CD4-positive, alpha-beta T cell treated with Interleukin-21 for 1 hour (primary cell): Measurements from ENCODE around the gene TWSG1.
"Not testable (repeated sequence)": the region's sequence is repeated elsewhere in the genome, so short reads cannot be mapped to it uniquely, and the experiment has no call there.

ENCODE experiments used
- DNase-seq: peaks from one replicate; pipeline ENCODE4 v3.0.0-alpha.2; 2020

Gene TWSG1

GRCh38 chr18:9428862-9429661 lies 94.5 kb downstream of the TWSG1 start:
- DNase-seq: no peak

DNA sequence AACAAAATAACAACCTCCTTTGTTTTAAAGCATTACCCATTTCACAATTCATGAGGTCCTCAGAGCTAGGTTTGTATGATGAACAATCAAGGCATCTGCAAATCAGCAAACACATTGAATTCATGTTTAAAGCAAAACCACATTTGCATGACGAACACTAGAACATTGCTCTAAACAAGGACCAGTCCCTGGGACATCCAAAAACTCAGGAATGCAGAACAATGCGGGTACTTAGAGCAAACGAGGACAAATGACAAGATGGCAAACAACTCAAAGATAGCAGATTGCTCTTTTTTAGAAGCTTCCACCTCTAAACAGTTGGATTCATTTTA lies 95.1 kb downstream of the TWSG1 start:
- no peak for DNase-seq

GRCh38 chr18:9430315-9430714 lies 95.7 kb downstream of the TWSG1 start:
- DNase-seq: not testable (repeated sequence)

DNA sequence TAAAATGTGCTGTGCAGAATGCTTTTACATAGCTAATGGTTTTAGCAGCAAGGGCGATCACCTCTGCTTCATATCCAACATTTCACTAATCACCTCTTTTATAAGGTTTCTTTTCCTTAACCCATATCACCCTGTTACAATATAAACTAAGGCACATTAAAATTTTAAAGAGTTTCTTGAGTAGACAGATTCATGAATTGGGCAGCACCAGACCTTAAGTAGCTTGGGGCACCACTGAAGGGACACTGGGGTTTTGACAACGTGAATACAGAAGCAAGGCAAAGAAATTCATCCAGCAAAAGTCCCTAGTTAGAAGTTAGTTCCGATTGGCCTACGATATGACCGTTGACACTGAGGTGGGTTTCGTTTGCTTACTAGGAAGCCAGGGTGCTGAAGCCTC lies 96.7 kb downstream of the TWSG1 start:
- DNase-seq: no peak

- not testable (repeated sequence) for DNase-seq
These were observed 98.5 kb downstream of the TWSG1 start for GRCh38 chr18:9433122-9433521.

GRCh38 chr18:9433671-9434121 lies 99.1 kb downstream of the TWSG1 start:
- DNase-seq: no peak

- no peak for DNase-seq
These were observed 99.6 kb downstream of the TWSG1 start for GRCh38 chr18:9434122-9434701.

GRCh38 chr18:9435041-9435440 lies 100.5 kb downstream of the TWSG1 start:
- no peak for DNase-seq

DNA sequence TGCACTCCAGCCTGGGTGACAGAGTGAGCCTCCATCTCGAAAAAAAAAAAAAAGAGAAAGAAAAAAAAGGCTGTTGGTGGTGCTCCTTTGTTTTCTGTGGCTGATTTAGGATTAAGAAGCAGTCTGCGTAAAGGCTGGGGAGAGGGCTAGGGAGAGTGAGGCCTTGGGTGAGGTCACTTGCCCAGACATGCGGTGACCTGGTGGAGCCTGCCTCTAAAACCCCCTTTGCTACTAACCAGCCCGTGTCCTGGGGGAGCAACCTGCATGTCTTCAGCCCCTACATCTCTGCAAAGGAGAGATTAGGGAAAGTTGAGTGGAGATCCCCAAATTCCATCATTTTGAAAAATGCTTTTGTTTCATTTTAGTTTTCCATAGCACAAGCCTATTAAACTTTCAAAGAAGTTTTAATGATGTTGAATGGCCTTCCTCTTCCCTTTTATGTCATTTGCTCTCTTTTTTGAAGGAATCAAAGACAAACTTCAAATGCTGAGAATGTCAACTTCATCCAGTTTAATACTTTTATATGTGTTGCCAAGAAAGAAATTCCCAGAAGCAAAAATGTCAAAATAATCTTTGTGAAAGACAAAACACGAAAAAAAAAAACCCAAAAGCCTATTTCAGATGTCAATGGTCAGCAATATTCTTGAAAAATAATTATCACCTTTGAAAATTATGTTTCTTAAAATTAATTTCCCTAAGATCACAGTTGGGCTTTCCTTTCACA lies 101.8 kb downstream of the TWSG1 start:
- no peak for DNase-seq

GRCh38 chr18:9437021-9437437 lies 102.5 kb downstream of the TWSG1 start:
- no peak for DNase-seq

- DNase-seq: no peak
These were observed 103.1 kb downstream of the TWSG1 start for GRCh38 chr18:9437672-9438071.

- no peak for DNase-seq
These were observed 106.5 kb downstream of the TWSG1 start for GRCh38 chr18:9441061-9441460.

- DNase-seq: no peak
These were observed 110.0 kb downstream of the TWSG1 start for GRCh38 chr18:9444549-9444948.

DNA sequence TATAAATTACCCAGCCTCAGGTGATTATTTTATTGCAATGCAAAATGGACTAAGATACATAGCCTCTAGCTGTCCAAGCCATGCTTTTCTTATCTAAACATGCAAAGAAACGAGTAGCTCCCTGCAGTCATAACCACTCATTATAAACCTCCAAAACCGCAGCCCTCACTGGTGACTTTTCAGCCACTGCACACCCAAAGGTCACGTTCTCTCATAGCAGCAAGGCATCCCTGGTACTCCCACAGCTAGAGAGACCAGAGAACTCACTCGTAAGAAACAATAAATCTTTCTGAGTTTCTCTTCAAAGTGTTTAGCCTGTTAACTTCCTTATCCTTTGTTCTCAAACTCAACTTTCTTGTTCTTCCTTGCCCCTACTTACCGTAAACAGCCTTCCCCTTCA lies 112.3 kb downstream of the TWSG1 start:
- DNase-seq: no peak

DNA sequence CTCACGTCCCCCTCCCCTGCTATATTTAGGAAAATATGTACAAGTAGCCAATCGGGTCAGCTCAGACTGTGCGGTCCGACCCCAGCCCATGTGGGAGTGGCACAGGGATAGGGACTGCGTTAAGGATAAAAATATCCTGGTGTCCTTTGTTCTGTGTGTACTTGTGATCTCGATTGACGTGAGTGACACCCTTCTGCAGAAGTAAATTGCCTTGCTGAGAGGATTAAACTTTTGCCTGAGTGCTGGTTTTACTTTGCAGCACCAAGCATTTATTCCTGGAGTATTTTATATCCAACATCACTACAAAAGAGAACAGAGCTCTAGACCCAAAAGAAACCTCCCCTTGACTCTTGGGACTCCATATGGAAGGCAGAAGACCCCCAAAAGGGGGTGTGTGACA lies 112.8 kb downstream of the TWSG1 start:
- no peak for DNase-seq

DNA sequence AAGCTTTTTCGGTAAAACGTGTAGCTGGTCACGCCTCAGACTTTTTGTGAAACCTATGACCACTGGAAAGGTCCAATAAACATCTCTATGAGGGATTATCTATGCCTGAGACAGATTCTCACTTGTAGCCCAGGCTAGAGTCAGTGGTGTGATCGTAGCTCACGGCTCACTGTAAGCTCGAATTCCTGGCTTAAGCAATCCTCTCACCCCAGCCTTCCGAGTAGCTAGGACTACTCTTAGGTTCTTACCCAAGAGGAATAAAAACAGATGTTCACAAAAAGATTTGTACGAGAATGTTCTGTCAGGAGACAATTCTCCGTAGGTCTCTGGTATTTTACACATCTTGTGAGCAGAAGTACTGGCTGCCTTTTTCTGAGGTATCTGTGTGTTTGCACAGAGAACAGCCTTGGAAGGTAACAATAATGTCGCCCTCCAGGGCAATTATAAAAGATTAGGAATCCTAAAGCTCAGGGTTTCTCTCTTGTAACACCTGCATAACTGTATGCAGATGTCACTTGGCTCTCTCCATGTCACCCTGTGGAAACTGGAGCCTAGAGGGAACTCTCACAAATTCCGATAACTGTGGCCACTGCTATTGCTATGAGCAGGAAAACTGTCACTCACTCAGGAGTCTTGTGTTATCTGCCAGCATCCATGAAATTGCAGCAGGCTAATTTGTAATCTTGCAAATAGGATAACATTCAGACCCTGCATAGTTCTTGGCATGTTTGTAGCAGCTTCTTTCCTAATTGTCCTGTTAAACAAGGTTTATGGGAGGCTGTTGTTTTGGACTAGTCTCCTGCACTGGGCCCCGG lies 115.2 kb downstream of the TWSG1 start:
- DNase-seq: no peak

DNA sequence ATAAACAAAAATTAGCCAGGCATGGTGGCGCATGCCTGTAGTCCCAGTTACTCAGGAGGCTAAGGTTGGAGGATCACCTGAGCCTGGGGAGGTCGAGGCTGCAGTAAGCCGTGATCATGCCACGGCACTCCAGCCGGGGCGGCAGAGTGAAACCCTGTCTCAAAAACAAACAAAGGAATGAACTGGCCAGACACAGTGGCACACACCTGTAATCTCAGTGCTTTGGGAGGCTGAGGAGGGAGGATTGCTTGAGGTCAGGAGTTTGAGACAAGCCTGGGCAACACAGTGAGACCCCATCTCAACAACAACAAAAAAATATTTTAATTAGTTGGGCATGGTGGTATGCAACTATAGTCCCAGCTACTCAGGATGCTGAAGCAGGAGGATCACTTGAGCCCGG lies 116.3 kb downstream of the TWSG1 start:
- DNase-seq: not testable (repeated sequence)
